ENCODE data around the gene RNF157.

The RNF157 gene

GRCh38 chr17:76138896-76139752 is 101.2 kb downstream of the RNF157 start:
- DNase-seq = no peak

GRCh38 chr17:76138234-76138895 is 101.9 kb downstream of the RNF157 start:
- no peak for DNase-seq

- no peak for DNase-seq
Observed at GRCh38 chr17:76137351-76138233, 102.7 kb downstream of the RNF157 start.

GRCh38 chr17:76137001-76137350 is 103.3 kb downstream of the RNF157 start:
- DNase-seq = no peak

- DNase-seq = no peak
Observed at GRCh38 chr17:76136276-76137000, 103.9 kb downstream of the RNF157 start.

GRCh38 chr17:76135810-76136188 is 104.5 kb downstream of the RNF157 start:
- DNase-seq = no peak

GRCh38 chr17:76134911-76135809 is 105.1 kb downstream of the RNF157 start:
- no peak for DNase-seq

- no peak for DNase-seq
Observed at GRCh38 chr17:76132574-76133338, 107.5 kb downstream of the RNF157 start.

- DNase-seq = no peak
Observed at GRCh38 chr17:76131692-76132573, 108.4 kb downstream of the RNF157 start.

- no peak for DNase-seq
Observed at GRCh38 chr17:76131051-76131691, 109.1 kb downstream of the RNF157 start.

- no peak for DNase-seq
Observed at GRCh38 chr17:76130473-76130872, 109.8 kb downstream of the RNF157 start.

- no peak for DNase-seq
Observed at GRCh38 chr17:76125922-76126321, 114.4 kb downstream of the RNF157 start.

GRCh38 chr17:76125391-76125675 is 115.0 kb downstream of the RNF157 start:
- no peak for DNase-seq

- DNase-seq = no peak
Observed at GRCh38 chr17:76124582-76125390, 115.5 kb downstream of the RNF157 start.

GRCh38 chr17:76123749-76124581 is 116.3 kb downstream of the RNF157 start:
- DNase-seq = no peak

GRCh38 chr17:76123191-76123499 is 117.1 kb downstream of the RNF157 start:
- DNase-seq = no peak

- no peak for DNase-seq
Observed at GRCh38 chr17:76122431-76123190, 117.7 kb downstream of the RNF157 start.

Measured in stimulated activated CD8-positive, alpha-beta memory T cell treated with anti-CD3 and anti-CD28 coated beads, Interleukin-4, amount 100 ng/mL, for 48 hours (primary cell).